G401 (cell line): ENCODE data around the gene CAMSAP3. TPM values are rescaled to one million over a fixed set of nuclear protein-coding genes. Genes with fewer than 3 reads are reported as not detected.

Experiments
- DNase-seq: peaks from one replicate; pipeline ENCODE4 v3.0.0-alpha.2; 2015; ENCODE audit warnings: low spot score
- in situ Hi-C: cut with HindIII; loops from 2 replicates; pipeline ENCODE4 v1.10.0; 2016; ENCODE audit warnings: low sequenced_read_pairs, mixed read lengths
- total RNA-seq: library from RNA; depleted of rRNA; stranded (reverse); fragments of >200 nt; shearing (Covaris generic); gene quantifications from 2 replicates; pipeline ENCODE4 v1.2.3, GENCODE V29; 2014; rRNA removed

The CAMSAP3 gene
- total RNA-seq, 1 experiment from 2014 or later: 3.3 TPM

GRCh38 chr19:7665076-7665475, 69.4 kb downstream of the CAMSAP3 start:
- in situ Hi-C loops: no loop called here
- DNase-seq: no peak

Other genes with a start within 250 kb of the CAMSAP3 start
- 33.0 and 33.2 TPM in 2 replicates for gene ARHGEF18, start 246.9 kb upstream of the CAMSAP3 start, total RNA-seq
- 3.5 and 6.6 TPM in 2 replicates for gene PEX11G, start 106.8 kb upstream of the CAMSAP3 start, total RNA-seq
- gene ZNF358, start 79.8 kb upstream of the CAMSAP3 start, total RNA-seq: 25.3 and 40.1 TPM in 2 replicates
- gene MCOLN1, start 73.2 kb upstream of the CAMSAP3 start, total RNA-seq: 6.2 and 16.9 TPM in 2 replicates
- 74.6 and 97.9 TPM in 2 replicates for gene PNPLA6, start 60.1 kb upstream of the CAMSAP3 start, total RNA-seq
- gene XAB2, start 33.7 kb downstream of the CAMSAP3 start, total RNA-seq: 68.4 and 87.3 TPM in 2 replicates
- gene PET100, start 33.9 kb downstream of the CAMSAP3 start, total RNA-seq: 31.2 and 80.2 TPM in 2 replicates
- not detected in 2 replicates for gene PCP2, start 37.9 kb downstream of the CAMSAP3 start, total RNA-seq
- 0.20 TPM in 1 of 2 replicates, not detected in the other for gene STXBP2, start 41.2 kb downstream of the CAMSAP3 start, total RNA-seq
- not detected in 2 replicates for gene RETN, start 73.2 kb downstream of the CAMSAP3 start, total RNA-seq
- not detected in 2 replicates for gene MCEMP1, start 81.2 kb downstream of the CAMSAP3 start, total RNA-seq
- gene TRAPPC5, start 85.0 kb downstream of the CAMSAP3 start, total RNA-seq: 131 and 153 TPM in 2 replicates
- not detected in 2 replicates for gene FCER2, start 106.3 kb downstream of the CAMSAP3 start, total RNA-seq
- not detected in 2 replicates for gene CLEC4G, start 136.2 kb downstream of the CAMSAP3 start, total RNA-seq
- not detected in 2 replicates for gene CD209, start 151.7 kb downstream of the CAMSAP3 start, total RNA-seq
- not detected in 2 replicates for gene CLEC4M, start 167.4 kb downstream of the CAMSAP3 start, total RNA-seq
- gene EVI5L, start 234.4 kb downstream of the CAMSAP3 start, total RNA-seq: 19.0 and 24.5 TPM in 2 replicates